Ovary (tissue), 3 donors: ENCODE measurements around the gene ISLR2.

Experiments used
- CTCF ChIP-seq, 3 donors: fragments of 450-650 bp in 2 of 3; fragments of 200-600 bp in 1 of 3; IDR thresholded peaks; one replicate each; pipeline versions ENCODE4 v1.5.1 to v1.8.0; 2016 to 2022; ENCODE audit warnings: antibody characterized with exemption in 3 of 3, mild to moderate bottlenecking in 1 of 3
- POLR2A ChIP-seq: fragments of 450-650 bp; IDR thresholded peaks from one replicate; pipeline ENCODE4 v1.6.1; 2017; ENCODE audit warnings: antibody characterized with exemption, mild to moderate bottlenecking, moderate library complexity
- donor health status: DM: no; HTN: no; CAD: no.

DNA sequence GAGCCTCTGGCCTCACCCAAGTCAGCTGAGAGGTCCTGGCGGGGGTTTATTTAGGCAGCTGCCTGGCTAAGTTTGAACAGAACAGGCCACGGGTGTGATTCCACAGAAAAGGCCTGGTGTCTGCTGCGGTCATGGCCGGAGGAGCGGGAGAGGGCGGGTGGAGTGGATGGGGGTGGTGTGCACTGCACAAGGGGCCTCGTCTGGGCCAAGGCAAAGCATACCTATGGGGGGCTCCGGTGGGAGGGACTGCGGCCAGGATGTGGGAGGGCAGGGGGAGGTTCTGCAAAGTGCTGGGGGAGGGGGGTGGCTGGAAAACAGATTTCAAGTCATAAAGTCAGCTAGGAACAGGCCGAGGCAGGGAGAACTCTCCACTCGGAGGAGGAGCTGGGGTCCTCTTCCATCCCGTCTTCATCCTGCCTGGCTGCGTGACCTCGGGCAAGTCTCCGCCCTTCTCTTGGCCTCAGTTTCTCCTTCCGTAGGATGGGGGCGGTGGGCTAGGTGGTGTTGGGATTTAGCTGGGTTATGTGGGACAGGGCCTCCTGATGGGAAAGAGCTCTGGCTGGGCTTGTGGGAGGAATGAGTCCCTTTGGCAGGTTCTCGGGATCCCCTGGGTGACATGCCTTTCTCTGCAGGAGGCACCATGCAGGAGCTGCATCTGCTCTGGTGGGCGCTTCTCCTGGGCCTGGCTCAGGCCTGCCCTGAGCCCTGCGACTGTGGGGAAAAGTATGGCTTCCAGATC is 44.0 kb downstream of the ISLR2 start:
- TF ChIP-seq CTCF (IDR thresholded peaks at IDR 0.05) (no peak), POLR2A (no peak)
